Activated CD8-positive, alpha-beta memory T cell treated with anti-CD3 and anti-CD28 coated beads, Interleukin-2, amount 50 U/mL, for 48 hours (primary cell): ENCODE measurements around the gene CBLB.

Experiments used
- DNase-seq: peaks from one replicate; pipeline ENCODE4 v3.0.0-alpha.2; 2020

The CBLB gene

GRCh38 chr3:105674437-105675065 lies 194.3 kb downstream of the CBLB start:
- DNase-seq = no peak

GRCh38 chr3:105672996-105673395 lies 195.8 kb downstream of the CBLB start:
- no peak for DNase-seq

GRCh38 chr3:105662306-105662705 lies 206.5 kb downstream of the CBLB start:
- DNase-seq = no peak

- DNase-seq = no peak
These were observed 207.4 kb downstream of the CBLB start for GRCh38 chr3:105661461-105661860.

GRCh38 chr3:105656651-105657504 lies 211.9 kb downstream of the CBLB start:
- no peak for DNase-seq

- DNase-seq = no peak
These were observed 214.9 kb downstream of the CBLB start for GRCh38 chr3:105653868-105654267.

GRCh38 chr3:105653166-105653565 lies 215.6 kb downstream of the CBLB start:
- DNase-seq = no peak

- DNase-seq = no peak
These were observed 219.3 kb downstream of the CBLB start for GRCh38 chr3:105649480-105649879.

GRCh38 chr3:105647047-105647446 lies 221.8 kb downstream of the CBLB start:
- DNase-seq = no peak

- no peak for DNase-seq
These were observed 229.7 kb downstream of the CBLB start for GRCh38 chr3:105639131-105639530.

- no peak for DNase-seq
These were observed 234.1 kb downstream of the CBLB start for GRCh38 chr3:105634708-105635107.

GRCh38 chr3:105629718-105630117 lies 239.1 kb downstream of the CBLB start:
- DNase-seq = no peak

GRCh38 chr3:105626739-105627138 lies 242.1 kb downstream of the CBLB start:
- DNase-seq = no peak

GRCh38 chr3:105622169-105622568 lies 246.6 kb downstream of the CBLB start:
- no peak for DNase-seq

- no peak for DNase-seq
These were observed 248.6 kb downstream of the CBLB start for GRCh38 chr3:105620236-105620635.

GRCh38 chr3:105619651-105620050 lies 249.2 kb downstream of the CBLB start:
- DNase-seq = no peak

- DNase-seq = no peak
These were observed 250.3 kb downstream of the CBLB start for GRCh38 chr3:105618556-105618955.

- DNase-seq = no peak
These were observed 252.3 kb downstream of the CBLB start for GRCh38 chr3:105616374-105617121.

GRCh38 chr3:105615814-105616213 lies 253.0 kb downstream of the CBLB start:
- DNase-seq = no peak

- no peak for DNase-seq
These were observed 254.4 kb downstream of the CBLB start for GRCh38 chr3:105614288-105615030.

GRCh38 chr3:105613120-105613519 lies 255.7 kb downstream of the CBLB start:
- no peak for DNase-seq

- DNase-seq = no peak
These were observed 257.3 kb downstream of the CBLB start for GRCh38 chr3:105611304-105612192.
